Peyer's patch (tissue), 4 donors: ENCODE results near the gene CACNA2D3. TPM values are rescaled to one million over a fixed set of nuclear protein-coding genes. Genes with fewer than 3 reads are reported as not detected.

Experiments used
- DNase-seq, 3 donors: peaks; one replicate each; pipeline ENCODE4 v3.0.0-alpha.2; 2017 to 2019
- H3K27ac ChIP-seq, 4 donors: fragments of 200-600 bp; sonication (generic); one replicate each; pipeline ENCODE4 v1.5.1; 2016 to 2019
- H3K27me3 ChIP-seq, 2 donors: fragments of 200-600 bp; sonication (generic); one replicate each; pipeline ENCODE4 v1.5.1; 2019
- H3K36me3 ChIP-seq, 3 donors: fragments of 200-600 bp; sonication (generic); one replicate each; pipeline ENCODE4 v1.5.1; 2016 to 2019
- H3K4me1 ChIP-seq, 4 donors: fragments of 200-600 bp; sonication (generic); one replicate each; pipeline ENCODE4 v1.5.1; 2016 to 2019
- H3K4me3 ChIP-seq, 4 donors: fragments of 200-600 bp; sonication (generic); 1 replicate in 3 of 4; 2 replicates in 1 of 4; pipeline ENCODE4 v1.5.1; 2016 to 2019; ENCODE audit warnings: mild to moderate bottlenecking in 1 of 4
- H3K9me3 ChIP-seq, 4 donors: fragments of 200-600 bp; sonication (generic); one replicate each; pipeline ENCODE4 v1.5.1; 2016 to 2019; ENCODE audit warnings: mild to moderate bottlenecking in 1 of 4
- CTCF ChIP-seq, 6 experiments: fragments of 450-650 bp in 4 of 6; fragments of 200-600 bp in 2 of 6; sonication (generic) in 1 of 6; IDR thresholded peaks; one replicate each; pipeline ENCODE4 v1.5.1; 2017 to 2019; ENCODE audit warnings: antibody characterized with exemption in 6 of 6, mild to moderate bottlenecking in 3 of 6, moderate library complexity in 1 of 6
- POLR2A ChIP-seq, 2 donors: fragments of 450-650 bp; IDR thresholded peaks; one replicate each; pipeline ENCODE4 v1.5.1; 2017; ENCODE audit warnings: antibody characterized with exemption in 2 of 2, mild to moderate bottlenecking in 2 of 2, moderate library complexity in 2 of 2
- total RNA-seq, 4 donors: library from RNA; depleted of rRNA; stranded (reverse); fragments of >200 nt; gene quantifications; one replicate each; pipeline ENCODE4 v1.1.0, GENCODE V29; 2016

Gene CACNA2D3
- total RNA-seq, 4 donors from 2014 or later = 0.27 to 5.0 TPM; not detected in 2

- no peaks in the 10 kb centered on the region for H3K36me3 ChIP-seq
- H3K27me3 ChIP-seq = no peaks in the 10 kb centered on the region
- TF ChIP-seq POLR2A (IDR thresholded peaks at IDR 0.05) = no peak
- TF ChIP-seq CTCF (IDR thresholded peaks at IDR 0.05) = no peak
- no peak overlapping the region for H3K27ac ChIP-seq
- no peak overlapping the region for H3K4me3 ChIP-seq
- no peak for DNase-seq
- no peaks in the 10 kb centered on the region for H3K9me3 ChIP-seq
- no peaks in the 10 kb centered on the region for H3K4me1 ChIP-seq
These were observed 70.7 kb downstream of the CACNA2D3 start for GRCh38 chr3:54193093-54193492.

- H3K9me3 ChIP-seq = no peaks in the 10 kb centered on the region
- H3K36me3 ChIP-seq = no peaks in the 10 kb centered on the region
- H3K27ac ChIP-seq = no peak overlapping the region
- no peak for DNase-seq
- no peak overlapping the region for H3K4me3 ChIP-seq
- H3K4me1 ChIP-seq = no peaks in the 10 kb centered on the region
- no peaks in the 10 kb centered on the region for H3K27me3 ChIP-seq
- TF ChIP-seq POLR2A (IDR thresholded peaks at IDR 0.05) (no peak), CTCF (IDR thresholded peaks at IDR 0.05) (no peak)
These were observed 74.1 kb downstream of the CACNA2D3 start for GRCh38 chr3:54196360-54196991.

GRCh38 chr3:54197509-54197908, 75.2 kb downstream of the CACNA2D3 start:
- Histone ChIP-seq H3K4me1 (no peaks in the 10 kb centered on the region), H3K9me3 (no peaks in the 10 kb centered on the region)
- no peak for TF ChIP-seq CTCF (IDR thresholded peaks at IDR 0.05)

GRCh38 chr3:54198556-54198955, 76.2 kb downstream of the CACNA2D3 start:
- TF ChIP-seq CTCF (IDR thresholded peaks at IDR 0.05) (no peak), POLR2A (IDR thresholded peaks at IDR 0.05) (no peak)
- Histone ChIP-seq H3K4me3 (no peak overlapping the region), H3K36me3 (no peaks in the 10 kb centered on the region), H3K4me1 (no peaks in the 10 kb centered on the region), H3K27ac (no peak overlapping the region), H3K9me3 (no peaks in the 10 kb centered on the region), H3K27me3 (no peaks in the 10 kb centered on the region)
- DNase-seq = no peak

More at GRCh38 chr3:54197509-54197908, 75.2 kb downstream of the CACNA2D3 start:
- H3K27ac ChIP-seq = no peak overlapping the region
- no peaks in the 10 kb centered on the region for H3K27me3 ChIP-seq
- DNase-seq = no peak
- H3K36me3 ChIP-seq = no peaks in the 10 kb centered on the region
- H3K4me3 ChIP-seq = no peak overlapping the region

GRCh38 chr3:54202054-54202453, 79.7 kb downstream of the CACNA2D3 start:
- Histone ChIP-seq H3K4me3 (no peak overlapping the region), H3K27me3 (no peaks in the 10 kb centered on the region), H3K4me1 (no peaks in the 10 kb centered on the region), H3K27ac (no peak overlapping the region), H3K36me3 (no peaks in the 10 kb centered on the region), H3K9me3 (no peaks in the 10 kb centered on the region)
- no peak for DNase-seq
- TF ChIP-seq POLR2A (IDR thresholded peaks at IDR 0.05) (no peak), CTCF (IDR thresholded peaks at IDR 0.05) (no peak)
